ENCODE measurements around the gene CADM2.
"Not testable (repeated sequence)": the region's sequence is repeated elsewhere in the genome, so short reads cannot be mapped to it uniquely, and the experiment has no call there.

The CADM2 gene

DNA sequence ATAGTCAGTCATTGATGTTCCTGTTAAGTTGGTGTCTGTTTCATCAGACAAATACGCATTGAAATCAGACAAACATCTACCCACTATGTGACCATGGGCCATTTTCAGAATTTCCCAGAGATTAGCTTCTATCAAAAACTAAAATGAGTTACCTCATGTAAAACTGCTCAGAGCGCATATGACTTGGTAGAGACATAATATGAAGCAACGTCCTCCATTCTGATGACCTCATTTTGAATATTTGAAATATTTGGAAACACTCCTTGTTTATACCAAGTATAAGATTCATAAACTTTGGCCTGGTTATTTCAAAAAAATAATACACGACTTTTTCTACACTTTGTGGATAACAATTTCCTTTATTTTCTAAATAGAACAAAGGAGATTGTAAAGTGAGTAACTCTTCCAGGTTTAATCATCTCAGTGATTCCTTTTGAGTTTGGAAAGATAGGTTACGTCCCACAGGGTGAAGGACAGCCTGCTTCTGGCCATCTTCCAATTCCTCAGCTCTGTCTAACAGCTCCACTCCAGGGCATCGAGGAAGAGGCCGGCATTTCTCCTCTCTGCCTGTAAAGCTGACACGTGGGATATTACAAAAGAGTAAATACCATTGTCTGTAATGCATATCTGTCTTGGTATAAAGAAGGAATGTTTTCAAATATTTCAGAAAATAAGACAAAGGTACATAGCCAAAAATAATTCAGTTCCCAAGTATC, 122.6 kb downstream of the CADM2 start:
- no peak for DNase-seq

DNA sequence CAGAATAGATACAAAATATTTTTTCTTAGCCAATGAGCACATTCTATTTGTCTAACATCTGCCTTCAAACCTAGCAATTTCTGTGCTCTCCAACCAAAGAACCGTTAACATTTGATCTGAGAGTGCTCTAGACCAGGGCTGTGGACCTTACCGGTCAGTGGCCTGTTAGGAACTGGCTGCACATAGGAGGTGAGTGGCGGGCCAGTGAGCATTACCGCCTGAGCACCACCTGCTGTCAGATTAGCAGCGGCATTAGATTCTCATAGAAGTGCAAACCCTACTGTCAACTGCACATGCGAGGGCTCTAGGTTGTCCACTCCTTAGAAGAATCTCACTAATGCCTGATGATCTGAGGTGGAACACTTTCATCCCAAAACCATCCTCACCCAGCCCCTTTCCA, 131.7 kb downstream of the CADM2 start:
- DNase-seq: no peak

DNA sequence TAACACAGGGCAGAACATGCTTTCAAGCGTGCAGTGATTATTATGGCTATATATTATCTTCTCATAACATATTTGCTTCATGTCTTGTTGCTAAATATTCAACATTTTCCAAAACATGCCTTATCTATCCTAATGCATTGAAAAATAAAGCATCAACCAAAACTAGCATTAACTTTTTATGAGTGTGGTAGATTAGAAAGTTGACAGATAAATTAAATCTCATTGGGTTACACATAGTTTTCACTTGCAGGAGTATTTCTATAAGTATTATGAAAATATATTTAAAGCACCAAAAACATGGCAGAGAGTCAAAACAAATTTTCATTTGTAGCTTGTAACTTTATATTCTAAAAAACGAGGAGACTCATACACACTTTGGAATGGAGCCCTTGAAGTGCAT, 141.5 kb downstream of the CADM2 start:
- DNase-seq: no peak

DNA sequence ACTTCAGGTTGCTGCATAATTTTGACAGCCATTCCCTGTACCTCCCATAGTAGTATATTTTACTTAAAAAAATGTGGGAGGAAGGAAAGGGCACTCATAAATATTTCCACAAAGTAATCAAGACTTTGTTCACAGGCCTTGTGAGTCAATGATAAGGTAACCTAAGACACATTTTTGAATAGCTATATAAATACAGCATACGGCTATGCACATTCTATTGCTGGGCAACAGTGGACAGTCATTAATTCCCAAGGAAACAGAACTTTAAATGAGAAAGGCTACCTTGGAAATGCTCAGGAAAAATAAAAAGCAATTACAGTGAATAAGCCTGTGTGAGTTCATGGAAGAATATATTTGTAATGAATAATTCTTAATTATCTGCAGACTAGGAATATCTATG, 144.0 kb downstream of the CADM2 start:
- DNase-seq: no peak

DNA sequence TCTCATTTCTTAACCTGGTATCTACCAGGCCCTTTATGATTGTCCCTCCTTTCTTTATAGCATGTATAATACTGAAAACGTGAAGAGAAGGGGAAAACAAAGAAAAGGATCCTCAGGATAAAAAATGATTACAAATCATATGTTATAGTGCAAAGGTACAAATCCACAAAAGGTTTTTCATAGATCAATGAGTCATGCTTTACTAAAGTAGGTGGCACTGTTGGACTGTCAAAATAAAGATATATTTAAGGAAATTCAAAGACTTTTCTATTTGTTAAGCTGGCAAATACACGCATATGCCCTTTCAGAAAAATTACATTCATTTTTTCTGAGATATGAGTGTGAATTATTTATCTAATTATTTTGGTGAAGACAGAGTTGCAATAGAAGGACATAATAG, 151.6 kb downstream of the CADM2 start:
- no peak for DNase-seq

DNA sequence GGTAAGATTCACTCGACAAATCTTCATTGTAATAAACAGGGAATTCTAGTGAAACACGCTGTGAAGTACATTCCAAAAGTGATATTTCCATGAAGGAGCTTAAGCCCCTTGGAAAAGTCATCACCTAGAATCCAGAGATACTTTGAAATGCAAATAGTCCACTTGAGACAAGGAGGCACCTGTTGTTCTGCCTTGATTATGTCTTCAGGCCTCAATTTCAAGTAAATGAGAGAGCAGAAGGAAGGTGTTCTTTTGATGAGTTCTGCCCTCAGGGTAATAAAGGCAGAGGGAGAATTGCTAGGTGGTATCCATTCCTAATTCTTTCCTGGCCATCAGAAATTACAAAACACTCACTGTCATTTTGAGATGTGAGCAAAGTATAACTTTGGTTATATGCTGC, 162.1 kb downstream of the CADM2 start:
- no peak for DNase-seq

DNA sequence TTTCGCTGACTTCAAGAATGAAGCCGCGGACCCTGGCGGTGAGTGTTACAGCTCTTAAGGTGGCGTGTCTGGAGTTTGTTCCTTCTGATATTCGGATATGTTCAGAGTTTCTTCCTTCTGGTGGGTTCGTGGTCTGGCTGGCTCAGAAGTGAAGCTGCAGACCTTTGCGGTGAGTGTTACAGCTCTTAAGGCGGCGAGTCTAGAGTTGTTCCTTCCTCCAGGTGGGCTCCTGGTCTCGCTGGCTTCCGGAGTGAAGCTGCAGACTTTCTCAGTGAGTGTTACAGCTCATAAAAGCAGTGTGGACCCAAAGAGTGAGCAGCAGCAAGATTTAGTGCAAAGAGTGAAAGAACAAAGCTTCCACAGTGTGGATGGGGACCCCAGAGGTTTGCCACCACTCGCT, 174.1 kb downstream of the CADM2 start:
- not testable (repeated sequence) for DNase-seq

DNA sequence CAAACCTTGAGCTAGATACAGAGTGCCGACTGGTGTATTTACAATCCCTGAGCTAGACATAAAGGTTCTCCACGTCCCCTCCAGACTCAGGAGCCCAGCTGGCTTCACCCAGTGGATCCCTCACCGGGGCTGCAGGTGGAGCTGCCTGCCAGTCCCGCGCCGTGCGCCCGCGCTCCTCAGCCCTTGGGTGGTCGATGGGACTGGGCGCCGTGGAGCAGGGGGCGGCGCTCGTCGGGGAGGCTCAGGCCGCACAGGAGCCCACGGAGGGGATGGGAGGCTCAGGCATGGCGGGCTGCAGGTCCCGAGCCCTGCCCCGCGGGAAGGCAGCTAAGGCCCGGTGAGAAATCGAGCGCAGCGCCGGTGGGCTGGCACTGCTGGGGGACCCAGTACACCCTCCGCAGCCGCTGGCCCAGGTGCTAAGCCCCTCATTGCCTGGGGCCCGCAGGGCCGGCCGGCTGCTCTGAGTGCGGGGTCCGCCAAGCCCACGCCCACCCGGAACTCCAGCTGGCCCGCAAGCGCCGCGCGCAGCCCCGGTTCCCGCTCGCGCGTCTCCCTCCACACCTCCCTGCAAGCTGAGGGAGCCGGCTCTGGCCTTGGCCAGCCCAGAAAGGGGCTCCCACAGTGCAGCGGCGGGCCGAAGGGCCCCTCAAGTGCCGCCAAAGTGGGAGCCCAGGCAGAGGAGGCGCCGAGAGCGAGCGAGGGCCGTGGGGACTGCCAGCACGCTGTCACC, 175.1 kb downstream of the CADM2 start:
- not testable (repeated sequence) for DNase-seq

DNA sequence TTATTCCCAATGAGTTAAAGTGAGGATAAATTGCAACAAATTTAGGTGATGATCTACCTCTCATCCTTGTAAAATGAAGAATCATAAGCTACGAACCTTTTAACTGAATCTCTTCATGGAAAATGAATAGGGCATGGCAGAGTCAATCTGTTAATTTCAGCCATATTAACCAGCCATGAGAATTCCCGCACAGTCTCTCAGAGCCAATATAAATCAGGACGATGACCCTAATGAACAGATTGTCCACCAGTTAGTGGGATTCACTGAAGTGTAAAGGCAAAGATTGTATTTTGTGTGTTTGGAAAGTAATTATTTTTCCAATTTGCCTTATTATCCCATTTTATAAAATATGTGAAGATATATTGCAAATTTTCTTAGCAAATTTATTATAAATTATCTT, 183.8 kb downstream of the CADM2 start:
- DNase-seq: no peak

DNA sequence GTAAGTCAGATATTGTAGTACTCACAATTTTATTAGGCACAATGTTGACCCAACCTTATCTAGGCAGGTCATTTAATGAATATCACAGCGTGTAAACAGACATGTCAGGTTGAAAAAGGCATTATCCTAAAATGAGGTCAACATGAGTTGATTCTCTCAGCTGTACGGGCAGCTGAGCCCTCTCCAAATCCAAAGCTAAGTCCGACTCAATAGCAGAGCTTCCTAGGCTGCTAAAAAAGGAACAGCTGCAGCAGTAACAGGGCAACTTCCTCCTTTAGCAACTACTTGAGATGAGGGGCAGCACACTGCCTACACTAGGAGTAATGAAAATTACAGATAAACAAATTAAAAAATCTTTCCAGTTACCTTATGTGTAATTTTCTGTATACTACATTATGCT, 189.2 kb downstream of the CADM2 start:
- no peak for DNase-seq

DNA sequence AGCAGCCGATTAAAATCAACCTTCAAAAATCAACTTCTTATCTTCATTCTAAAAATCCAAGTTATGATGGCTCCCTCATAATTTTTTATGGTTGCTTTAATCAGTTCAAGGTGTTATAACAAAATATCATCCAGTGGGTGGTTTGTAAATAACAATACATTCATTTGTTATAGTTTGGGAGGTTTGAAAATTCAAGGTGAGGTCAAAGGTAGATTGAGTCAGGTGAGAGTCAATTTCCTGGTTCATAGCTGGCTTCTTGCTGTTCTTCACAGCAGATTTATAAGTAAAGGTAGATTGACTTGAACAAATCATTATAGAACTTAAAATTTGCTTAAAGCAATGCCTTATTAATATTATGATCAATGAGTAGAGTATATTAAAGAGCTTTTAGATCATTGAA, 192.8 kb downstream of the CADM2 start:
- no peak for DNase-seq

DNA sequence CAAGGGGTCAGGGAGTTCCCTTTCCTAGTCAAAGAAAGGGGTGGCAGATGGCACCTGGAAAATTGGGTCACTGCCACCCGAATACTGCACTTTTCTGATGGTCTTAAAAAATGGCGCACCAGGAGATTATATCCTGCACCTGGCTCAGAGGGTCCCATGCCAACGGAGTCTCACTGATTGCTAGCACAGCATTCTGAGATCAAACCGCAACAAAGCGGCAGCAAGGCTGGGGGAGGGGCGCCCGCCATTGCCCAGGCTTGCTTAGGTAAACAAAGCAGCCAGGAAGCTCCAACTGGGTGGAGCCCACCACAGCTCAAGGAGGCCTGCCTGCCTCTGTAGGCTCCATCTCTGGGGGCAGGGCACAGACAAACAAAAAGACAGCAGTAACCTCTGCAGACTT, 194.5 kb downstream of the CADM2 start:
- not testable (repeated sequence) for DNase-seq

DNA sequence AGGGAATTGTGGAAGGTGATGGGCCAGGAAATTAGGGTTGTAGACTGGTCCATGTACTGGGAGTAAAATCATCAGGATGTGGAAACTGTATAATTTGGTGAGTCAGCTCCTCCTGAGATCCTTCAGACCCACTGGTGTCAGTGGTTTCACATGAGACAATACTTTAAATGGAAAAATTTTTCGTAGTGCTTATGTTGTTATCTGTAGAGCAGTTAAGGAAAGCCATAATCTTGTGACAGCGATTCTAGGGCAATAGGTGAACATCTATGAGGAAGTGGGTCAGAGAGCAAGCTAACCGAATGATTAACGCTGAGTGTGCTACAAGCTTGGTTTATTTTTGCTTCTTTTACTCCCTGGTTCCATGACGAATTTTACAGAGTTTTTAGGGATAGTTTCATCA, 200.6 kb downstream of the CADM2 start:
- no peak for DNase-seq

DNA sequence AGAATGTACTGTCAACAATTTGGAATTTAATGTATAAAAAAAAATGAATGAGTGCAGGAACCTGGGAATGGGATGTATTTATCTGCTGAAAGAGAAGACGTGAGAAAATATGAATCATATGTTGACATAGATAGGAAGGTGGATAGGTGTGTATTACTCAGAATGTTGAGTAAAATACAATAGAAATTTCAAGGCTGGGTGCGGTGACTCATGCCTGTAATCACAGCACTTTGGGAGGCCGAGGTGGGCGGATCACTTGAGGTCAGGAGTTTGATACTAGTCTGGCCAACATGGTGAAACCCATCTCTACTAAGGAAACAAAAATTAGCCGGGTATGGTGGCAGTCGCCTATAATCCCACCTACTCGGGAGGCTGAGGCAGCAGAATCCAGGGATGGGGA, 202.8 kb downstream of the CADM2 start:
- no peak for DNase-seq

DNA sequence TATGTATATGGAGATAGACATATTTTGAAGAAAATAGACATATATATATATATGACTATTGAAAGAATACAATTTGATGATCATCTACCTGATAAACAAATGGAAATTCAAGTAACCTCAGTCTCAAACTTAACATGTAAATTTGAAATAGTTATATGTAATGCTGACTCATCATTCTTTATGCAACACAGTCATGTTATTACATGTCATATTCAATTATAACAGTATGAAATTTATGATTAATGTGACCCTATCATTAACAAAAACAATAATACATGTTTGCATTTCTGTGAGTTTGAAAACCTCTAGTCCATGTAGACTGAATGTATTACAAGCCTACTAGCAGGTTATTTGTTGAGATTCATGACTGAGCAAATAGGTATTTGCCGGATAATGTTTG, 204.1 kb downstream of the CADM2 start:
- DNase-seq: no peak

DNA sequence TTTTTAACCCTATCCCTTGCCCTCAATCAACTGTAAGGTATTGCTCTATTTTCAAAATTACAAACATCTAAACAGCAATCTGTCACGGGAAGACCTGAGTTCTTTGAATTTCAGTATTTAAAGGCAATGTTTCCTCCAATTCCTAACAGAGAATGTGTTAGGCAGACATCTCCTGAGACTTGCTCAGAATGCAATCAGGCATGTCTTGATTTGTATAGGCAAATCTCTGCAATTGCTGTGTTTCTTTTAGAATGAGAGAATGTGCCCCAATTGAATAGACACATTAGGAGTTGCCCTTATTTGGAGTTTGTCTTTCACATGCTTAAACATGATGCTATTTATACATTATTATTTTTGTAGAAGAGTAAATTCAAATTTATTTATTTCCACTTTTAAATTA, 205.6 kb downstream of the CADM2 start:
- no peak for DNase-seq

DNA sequence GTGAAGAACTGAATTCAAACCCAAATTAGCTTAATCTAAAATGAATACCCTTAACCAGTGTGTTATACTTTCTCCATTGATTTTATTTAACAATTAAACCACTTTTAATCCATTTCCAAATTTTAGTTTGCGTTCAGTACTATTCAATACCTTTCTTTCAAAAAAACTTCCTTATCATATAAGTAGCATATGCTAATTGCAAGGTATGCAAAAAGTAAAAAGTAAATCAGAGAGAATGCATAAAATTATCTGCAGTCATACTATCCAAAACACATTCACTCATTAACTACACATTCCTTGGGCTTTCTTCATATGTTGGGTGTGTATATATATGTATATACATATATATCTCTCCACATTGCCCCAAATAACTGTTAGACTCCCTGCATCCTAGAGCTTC, 208.8 kb downstream of the CADM2 start:
- DNase-seq: no peak

DNA sequence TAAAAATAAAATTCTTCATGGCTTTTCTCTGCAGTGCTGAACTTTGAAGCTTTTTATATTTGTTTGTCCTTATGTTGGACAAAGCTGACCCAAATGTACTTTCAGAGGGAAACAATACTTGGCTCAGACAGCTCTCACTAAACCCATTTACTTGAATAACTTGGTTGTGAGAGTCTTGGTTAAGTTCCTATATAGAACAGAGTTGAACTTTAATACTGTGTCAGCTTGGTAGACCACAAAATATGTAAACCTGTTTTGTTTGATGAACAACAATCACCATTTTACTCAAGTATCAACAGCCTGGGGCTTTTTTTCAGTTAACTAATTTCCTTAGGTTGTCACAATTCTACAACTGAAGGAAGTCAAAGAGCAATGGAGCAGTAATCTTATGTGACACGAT, 211.9 kb downstream of the CADM2 start:
- DNase-seq: no peak

DNA sequence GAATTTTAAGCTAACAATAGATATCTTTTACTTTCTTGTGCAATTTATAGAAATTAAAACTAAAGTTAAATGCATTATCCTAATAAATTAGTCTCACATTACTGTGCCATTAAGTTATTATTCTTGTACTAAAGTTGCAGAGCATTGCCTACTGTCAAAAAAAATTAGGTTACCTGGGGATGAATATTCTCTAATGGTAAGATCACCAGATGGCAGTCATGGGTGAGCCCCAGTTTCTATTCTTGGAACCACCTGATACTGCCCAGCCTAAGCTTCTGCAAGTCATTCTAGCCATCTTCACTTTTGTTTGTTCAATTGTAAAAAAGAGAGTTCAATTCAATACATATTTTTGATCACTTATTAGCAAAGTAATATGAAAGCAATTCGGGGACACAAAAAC, 213.2 kb downstream of the CADM2 start:
- DNase-seq: no peak

DNA sequence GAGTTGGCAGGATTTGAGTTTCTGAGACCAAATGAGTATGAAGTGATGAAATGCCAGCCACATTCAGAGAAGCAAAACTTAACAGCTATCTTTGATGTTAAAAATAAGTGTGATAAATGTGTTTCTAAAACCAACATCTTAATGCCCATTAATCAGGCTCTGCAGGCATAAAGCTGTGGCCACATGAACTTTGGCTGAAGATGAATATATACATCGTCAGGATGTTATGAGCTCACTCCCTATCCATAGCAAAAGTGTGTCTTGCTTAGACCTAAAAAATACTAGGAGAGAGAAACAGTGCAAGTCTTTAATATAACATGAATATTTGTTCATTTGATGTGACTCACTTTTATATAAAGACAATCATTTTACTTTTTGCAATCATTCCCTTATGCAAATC, 218.0 kb downstream of the CADM2 start:
- no peak for DNase-seq

DNA sequence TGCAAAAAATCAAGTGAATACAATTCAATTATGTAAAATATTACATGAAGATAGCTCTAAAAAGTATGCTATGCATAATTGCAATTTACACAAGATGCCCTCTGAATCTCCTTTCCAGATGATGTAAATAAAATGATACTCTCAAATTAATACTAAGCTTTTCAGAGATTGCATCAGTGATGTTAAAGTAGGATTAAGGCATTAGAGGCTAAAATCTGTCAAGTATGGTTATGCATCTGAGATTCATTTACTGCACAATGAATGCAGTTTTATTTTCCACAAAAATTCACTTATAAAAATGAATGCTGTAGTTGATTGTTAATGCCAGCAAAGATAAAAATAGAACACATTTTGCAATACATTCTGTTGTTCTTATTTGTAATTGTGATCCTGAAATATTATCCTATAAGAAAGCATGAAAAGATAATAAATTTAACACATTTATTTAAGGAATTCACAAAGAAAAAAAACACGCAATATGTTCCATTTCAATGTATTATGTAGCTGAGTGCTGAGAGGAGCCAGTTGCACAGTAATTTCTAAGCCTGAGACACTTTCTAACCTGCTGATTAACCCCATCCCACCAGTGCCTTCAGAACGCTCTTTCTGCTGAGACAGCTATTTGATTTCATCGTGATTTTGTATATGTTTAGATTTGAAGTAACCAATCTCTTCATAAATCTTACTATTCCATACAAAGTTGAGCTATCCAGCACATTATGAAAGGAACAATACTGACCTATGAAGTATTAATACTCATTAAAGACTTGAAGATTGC, 224.4 kb downstream of the CADM2 start:
- no peak for DNase-seq

DNA sequence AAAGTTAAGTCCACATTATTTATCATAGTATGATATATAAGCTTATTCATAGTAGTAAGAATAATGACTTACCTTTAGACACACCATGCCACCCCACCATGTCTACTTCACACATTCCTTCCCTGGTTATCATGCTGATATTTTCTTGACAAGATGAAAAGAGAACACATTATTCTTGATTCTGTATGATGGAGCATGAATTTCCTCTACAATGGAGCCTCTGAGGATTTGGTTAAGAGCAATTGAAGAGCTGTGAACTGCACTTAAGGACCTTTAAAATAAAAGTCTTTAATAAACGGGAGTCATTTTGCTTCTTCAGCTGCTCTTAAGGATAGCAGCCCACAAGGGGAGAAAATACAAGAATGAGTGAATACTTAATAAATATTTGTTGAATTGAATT, 226.7 kb downstream of the CADM2 start:
- DNase-seq: no peak

DNA sequence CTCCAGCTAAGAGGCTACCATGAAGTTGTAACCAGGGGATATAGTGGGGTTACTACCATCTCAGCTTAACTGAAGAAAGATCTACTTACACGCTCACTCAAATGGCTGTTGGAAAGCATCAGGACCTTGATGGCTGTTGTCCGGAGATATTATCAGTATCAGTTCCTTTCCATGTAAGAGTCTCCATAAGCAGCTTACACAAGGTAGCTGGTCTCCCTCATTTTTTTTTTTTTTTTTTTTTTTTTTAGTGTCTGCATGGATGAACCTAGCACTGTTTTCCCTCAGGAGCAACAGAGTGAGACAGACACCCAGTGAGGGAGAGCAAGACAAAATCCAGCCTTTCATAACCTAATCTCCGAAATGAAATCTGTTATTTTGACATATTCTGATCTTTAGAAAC, 230.9 kb downstream of the CADM2 start:
- no peak for DNase-seq

DNA sequence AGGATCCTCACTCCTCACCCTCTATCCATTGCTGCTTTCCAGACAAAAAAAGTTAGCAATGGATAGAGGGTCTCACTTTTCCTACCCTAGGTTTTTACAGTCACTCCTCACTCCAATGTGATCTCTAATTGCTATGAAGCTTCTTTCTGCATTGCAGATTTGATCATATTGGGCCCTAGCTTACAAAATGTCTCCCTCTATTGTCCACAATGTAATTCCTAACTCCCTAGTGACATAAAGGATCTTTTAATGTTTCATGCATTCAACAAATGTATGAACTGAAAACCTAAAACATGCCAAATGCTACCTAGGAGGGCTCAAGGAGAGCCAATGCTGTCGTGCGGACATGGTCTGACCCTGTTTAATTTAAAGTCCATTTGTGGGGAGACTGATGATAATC, 234.8 kb downstream of the CADM2 start:
- DNase-seq: no peak
